HG02870 (cell line): Measurements from ENCODE around the gene NOC2L.
"Not testable (repeated sequence)": the region's sequence is repeated elsewhere in the genome, so short reads cannot be mapped to it uniquely, and the experiment has no call there.

Experiments used
- ATAC-seq: cut with Tn5 transposase; IDR thresholded peaks from one replicate; pipeline ENCODE4 v1.9.1; 2021; ENCODE audit warnings: mild to moderate bottlenecking, moderate library complexity; ENCODE audit not compliant: unreplicated experiment

Gene NOC2L

DNA sequence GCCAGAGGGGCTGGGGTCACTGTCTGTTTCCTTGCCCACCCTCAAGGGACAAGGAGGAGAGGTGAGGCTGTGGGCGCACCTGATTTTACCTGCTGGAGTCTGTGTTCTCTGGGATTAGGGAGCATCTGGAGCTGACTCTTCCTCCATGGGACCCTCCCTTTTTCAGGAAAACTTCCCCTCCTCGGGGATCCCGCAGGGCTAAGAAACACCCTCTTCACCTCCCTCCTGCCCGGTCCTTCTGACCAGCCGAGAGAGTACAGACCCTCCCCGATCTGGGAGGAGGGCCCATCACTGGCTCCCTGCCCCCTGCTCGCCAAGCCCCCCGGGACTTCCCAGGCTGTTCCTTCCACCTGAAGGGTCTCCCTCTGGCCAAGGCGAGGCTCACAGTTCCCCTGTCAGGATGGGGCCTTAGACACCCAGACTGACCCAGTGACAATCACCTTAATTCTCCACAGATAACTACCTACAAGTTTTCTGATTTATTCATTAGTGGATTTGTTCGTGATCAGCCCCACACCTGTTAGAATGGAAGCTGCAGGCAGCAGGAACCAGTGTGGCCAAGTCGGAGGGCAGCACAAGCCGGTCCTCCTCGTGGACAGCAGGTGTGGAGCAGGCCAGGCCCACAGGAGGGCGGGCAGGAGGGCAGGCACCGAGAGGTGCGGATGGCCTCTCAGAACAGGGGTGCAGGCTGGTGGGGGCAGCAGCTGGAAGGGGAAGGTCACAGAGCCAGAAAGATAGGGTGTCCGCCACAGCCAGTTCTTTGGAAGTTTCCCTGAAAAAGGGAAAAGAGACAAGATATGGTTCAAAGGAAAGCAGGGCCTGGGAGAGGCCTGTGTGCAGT lies 51.2 kb downstream of the NOC2L start:
- ATAC-seq: no peak

- no peak for ATAC-seq
Observed at GRCh38 chr1:906600-907420, 52.2 kb downstream of the NOC2L start.

- ATAC-seq: no peak
Observed at GRCh38 chr1:905811-906599, 53.1 kb downstream of the NOC2L start.

- no peak for ATAC-seq
Observed at GRCh38 chr1:905071-905749, 53.8 kb downstream of the NOC2L start.

DNA sequence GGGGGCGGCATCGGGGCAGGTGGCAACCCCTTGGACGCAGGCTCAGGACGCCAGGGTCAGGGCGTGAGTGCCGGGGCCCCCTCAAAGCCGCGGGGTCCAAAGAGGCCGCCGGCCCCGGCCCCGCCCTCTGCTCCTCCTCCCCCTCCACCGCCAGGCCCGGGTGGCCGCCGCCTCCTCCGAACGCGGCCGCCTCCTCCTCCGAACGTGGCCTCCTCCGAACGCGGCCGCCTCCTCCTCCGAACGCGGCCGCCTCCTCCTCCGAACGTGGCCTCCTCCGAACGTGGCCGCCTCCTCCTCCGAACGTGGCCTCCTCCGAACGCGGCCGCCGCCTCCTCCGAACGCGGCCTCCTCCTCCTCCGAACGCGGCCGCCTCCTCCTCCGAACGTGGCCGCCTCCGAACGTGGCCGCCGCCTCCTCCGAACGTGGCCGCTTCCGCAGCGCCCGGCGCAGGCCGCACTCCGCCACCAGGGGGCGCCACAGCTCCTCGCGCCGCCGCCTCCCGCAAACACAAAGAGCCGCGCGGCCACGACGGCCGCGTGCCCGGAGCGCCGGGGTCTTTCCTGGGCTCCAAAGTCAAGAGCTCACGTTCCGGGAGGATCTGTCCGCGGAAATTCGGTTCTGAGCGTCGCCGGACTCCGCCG lies 54.6 kb downstream of the NOC2L start:
- no peak for ATAC-seq

- ATAC-seq: no peak
Observed at GRCh38 chr1:903721-904271, 55.3 kb downstream of the NOC2L start.

- no peak for ATAC-seq
Observed at GRCh38 chr1:903305-903704, 55.8 kb downstream of the NOC2L start.

- no peak for ATAC-seq
Observed at GRCh38 chr1:902802-903201, 56.3 kb downstream of the NOC2L start.

- no peak for ATAC-seq
Observed at GRCh38 chr1:901108-901859, 57.8 kb downstream of the NOC2L start.

GRCh38 chr1:899636-900317 lies 59.3 kb downstream of the NOC2L start:
- ATAC-seq: no peak

DNA sequence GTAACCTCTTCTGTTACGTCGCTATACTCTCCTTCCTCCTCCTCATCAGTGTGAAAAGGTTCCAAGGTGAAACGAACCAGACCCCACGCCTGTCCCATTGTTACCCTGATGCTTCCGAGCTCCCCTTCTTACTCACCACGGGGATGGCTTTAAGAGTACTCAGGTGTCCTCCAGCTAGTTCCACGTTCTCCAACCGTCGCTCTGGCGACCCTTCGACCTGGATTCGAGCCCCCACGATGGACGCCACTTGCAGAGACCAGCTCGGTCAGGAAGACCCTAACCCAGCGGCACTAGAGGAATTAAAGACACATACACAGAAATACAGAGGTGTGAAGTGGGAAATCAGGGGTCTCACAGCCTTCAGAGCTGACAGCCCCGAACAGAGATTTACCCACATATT lies 61.1 kb downstream of the NOC2L start:
- ATAC-seq: not testable (repeated sequence)

DNA sequence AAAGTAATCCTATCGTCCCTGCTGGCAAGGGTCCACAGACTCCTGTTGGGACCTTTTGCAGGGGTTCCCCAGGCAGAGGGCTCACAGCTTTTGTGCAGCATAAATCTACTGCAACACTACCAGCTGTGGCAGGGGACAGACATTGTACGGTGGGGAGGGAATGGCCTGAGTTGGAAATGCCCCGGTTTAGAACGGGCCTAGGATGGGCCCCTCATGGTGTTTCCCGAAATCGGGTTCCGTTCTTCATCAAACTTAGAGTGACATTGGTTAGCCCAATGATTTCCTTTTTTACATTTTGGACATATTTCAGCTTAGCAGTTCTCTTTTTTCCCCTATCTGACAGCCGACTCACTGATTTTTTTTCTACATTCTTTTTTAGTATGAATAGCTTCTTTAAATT lies 61.8 kb downstream of the NOC2L start:
- ATAC-seq: no peak
